ENCODE measurements around the gene SS18L1.

Gene SS18L1

DNA sequence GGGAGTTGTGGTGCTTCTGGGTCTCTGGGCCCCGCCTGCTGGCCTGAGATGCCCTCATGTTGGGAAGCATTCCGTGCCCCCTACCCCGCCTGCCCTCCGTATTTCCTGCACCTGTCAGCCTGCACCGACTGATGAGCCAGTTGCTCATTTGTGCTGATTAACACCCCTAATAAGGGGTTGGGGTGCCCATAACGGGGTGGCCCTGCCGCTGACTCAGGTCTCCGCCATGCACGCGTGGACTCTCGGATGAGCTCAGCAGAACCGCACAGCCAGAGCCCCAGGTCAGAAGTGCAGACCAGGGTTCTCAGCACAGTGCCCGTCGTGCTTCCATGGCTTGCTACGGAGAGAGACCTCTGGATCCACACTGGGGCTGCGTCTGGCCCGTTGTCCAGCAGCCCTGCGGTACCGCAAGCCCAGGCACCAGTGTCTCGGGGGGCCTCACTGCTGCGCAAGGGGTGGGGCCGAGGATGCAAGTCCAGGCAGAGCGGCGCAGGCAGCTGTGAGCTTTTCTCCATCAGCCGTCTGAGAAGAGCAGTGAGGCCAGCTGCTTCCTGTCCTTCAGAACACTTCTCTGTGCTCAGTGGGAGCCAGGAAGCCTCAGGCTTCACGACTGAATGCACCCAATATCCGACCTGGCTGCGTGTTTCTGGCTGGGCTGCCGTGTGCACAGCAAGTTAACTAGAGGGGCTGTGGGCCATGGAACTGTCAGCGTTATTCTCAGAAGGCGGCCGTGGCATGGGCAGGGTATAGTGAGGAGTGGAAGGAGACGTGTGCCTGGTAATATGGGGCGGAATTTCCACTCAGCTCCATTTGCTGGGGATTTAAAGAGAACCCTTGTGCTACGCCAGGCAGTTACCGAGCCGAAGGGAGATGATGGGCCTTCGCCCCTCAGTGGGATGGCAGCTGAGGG lies 57.9 kb downstream of the SS18L1 start:
- peak; percentile 74 for DNase-seq (ENCODE audit: low read depth)
- no peak for TF ChIP-seq CTCF (IDR thresholded peaks at IDR 0.05; ENCODE audit: insufficient read depth, low read depth, low read length, missing control alignments)
- H3K4me3 ChIP-seq (ENCODE audit: low read depth, low read length) = no peak overlapping the region

DNA sequence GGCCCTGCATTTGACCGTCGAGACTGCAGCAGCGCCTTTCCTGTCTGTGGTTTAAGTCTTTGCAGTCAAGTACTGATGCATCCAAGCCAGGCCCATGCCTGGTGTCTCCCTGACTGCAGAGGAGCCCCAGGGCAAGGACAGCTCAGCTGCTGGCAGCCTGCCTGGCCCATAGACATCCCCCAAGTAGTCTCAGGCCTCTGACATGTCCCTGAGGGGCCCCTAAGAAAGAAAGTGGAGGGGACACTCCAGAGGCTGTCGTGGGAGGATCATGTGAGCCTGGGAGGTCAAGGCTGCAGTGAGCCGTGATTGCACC lies 58.5 kb downstream of the SS18L1 start:
- no peak overlapping the region for H3K4me3 ChIP-seq (ENCODE audit: low read depth, low read length)
- TF ChIP-seq CTCF (IDR thresholded peaks at IDR 0.05; ENCODE audit: insufficient read depth, low read depth, low read length, missing control alignments) = no peak
- no peak for DNase-seq (ENCODE audit: low read depth)

- H3K4me3 ChIP-seq (ENCODE audit: low read depth, low read length) = no peak overlapping the region
- TF ChIP-seq CTCF (IDR thresholded peaks at IDR 0.05; ENCODE audit: insufficient read depth, low read depth, low read length, missing control alignments) = no peak
Observed at GRCh38 chr20:62202676-62203377, 59.3 kb downstream of the SS18L1 start.

DNA sequence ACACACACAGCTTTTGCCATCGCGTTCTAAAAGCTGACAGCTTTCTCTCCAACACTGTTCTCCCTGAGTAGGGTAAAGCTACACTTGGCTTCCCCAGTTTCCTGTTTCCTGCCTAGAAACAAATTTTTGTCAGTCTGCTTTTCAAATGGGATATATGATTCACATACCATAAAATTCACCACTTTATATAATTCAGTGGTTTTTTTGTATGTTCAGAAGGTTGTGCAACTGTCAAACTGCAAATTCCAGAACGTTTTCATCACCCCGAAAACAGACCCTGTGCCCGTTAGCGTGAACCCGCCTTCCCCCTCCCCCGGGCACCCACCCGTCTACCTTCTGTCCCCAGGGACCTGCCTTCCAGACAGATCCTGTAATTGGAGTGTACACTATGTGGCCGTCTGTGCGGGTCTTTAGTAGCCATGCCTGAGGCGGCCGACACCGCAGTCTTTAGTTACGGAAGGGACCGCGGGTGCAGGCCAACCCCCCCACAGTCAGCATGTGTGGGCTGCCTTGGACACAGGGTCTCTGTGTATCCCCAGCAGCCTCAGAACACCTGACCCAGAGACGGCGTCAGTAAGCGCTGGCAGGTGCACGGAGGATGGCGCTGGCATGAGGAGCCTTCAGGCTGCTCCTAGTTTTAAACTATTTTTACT lies 59.9 kb downstream of the SS18L1 start:
- no peak for TF ChIP-seq CTCF (IDR thresholded peaks at IDR 0.05; ENCODE audit: insufficient read depth, low read depth, low read length, missing control alignments)
- DNase-seq (ENCODE audit: low read depth) = no peak
- no peak overlapping the region for H3K4me3 ChIP-seq (ENCODE audit: low read depth, low read length)

More at GRCh38 chr20:62202676-62203377, 59.3 kb downstream of the SS18L1 start:
- no peak for DNase-seq (ENCODE audit: low read depth)

- H3K4me3 ChIP-seq (ENCODE audit: low read depth, low read length) = no peak overlapping the region
- no peak for DNase-seq (ENCODE audit: low read depth)
- no peak for TF ChIP-seq CTCF (IDR thresholded peaks at IDR 0.05; ENCODE audit: insufficient read depth, low read depth, low read length, missing control alignments)
Observed at GRCh38 chr20:62205618-62206387, 62.2 kb downstream of the SS18L1 start.

GRCh38 chr20:62206388-62206775 lies 62.8 kb downstream of the SS18L1 start:
- no peak for DNase-seq (ENCODE audit: low read depth)
- H3K4me3 ChIP-seq (ENCODE audit: low read depth, low read length) = no peak overlapping the region
- TF ChIP-seq CTCF (IDR thresholded peaks at IDR 0.05; ENCODE audit: insufficient read depth, low read depth, low read length, missing control alignments) = no peak

Data from GM12865 (cell line).